Medulla oblongata (tissue), 1 donor: ENCODE data around the gene VWA8.
"Not testable (repeated sequence)": the region's sequence is repeated elsewhere in the genome, so short reads cannot be mapped to it uniquely, and the experiment has no call there.

Source experiments
- DNase-seq: peaks from one replicate; pipeline ENCODE4 v3.0.0-alpha.2; 2015; ENCODE audit errors: extremely low spot score

The VWA8 gene

DNA sequence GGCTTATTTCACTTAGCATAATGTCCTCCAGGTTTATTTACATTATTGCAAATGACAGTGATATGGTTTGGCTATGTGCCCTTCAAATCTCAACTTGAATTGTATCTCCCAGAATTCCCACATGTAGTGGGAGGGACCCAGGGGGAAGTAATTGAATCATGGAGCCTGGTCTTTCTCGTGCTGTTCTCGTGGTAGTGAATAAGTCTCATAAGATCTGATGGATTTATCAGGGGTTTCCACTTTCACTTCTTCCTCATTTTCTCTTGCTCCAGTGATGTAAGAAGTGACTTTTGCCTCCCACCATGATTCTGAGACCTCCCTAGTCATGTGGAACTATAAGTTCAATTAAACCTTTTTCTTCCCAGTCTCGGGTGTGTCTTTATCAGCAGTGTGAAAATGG, 109.6 kb downstream of the VWA8 start:
- no peak for DNase-seq

DNA sequence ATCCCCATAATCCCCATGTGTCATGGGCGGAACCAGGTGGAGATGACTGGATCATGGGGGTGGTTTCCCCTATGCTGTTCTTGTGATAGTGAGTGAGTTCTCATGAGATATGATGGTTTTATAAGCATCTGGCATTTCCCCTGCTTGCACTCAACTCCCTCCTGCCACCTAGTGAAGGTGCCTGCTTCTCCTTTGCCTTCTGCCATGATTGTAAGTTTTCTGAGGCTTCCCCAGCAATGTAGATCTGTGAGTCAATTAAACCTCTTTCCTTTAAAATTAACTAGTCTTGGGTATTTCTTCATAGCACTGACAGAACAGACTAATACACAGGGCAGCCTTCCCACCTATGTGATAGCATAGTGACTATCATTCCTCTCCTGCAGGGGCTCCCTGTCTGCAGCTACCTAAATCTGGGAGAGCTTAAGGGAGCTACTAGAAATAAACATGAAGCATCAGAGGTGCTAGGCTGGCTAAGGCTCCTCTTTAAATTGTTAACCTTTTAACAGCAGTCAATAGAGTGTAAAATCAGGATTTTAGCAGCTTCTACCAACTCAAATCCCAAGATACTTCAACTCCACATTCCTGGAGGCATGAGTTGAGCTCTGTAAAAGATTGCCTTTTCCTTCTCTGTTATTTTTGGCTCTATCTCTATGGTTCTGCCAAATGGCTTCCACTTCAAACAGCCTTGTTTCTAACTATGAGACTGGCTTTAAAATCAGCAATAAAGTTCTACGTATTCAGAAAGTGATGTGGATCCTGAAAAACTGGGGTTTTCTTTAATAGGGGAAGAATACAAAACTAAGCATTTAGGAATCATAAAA, 112.3 kb downstream of the VWA8 start:
- DNase-seq = no peak

DNA sequence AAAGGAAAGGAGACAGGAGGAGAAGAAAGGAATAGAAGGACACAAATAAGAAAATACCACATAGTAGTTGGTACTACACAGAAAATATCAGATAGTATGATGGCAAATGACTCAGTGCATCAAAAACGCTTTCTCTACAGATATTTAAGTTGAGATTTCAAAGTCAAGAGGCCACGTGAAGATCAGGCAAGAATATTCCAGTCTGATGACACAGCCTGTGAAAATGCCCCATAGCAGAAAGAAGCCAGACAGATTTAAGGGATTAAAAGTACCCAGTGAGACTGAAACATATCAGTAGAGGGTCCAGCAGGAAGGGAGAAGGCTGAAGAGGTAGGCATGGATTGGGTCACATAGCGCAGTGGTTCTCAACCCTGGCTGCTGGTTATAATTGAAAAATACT, 113.7 kb downstream of the VWA8 start:
- DNase-seq = no peak

DNA sequence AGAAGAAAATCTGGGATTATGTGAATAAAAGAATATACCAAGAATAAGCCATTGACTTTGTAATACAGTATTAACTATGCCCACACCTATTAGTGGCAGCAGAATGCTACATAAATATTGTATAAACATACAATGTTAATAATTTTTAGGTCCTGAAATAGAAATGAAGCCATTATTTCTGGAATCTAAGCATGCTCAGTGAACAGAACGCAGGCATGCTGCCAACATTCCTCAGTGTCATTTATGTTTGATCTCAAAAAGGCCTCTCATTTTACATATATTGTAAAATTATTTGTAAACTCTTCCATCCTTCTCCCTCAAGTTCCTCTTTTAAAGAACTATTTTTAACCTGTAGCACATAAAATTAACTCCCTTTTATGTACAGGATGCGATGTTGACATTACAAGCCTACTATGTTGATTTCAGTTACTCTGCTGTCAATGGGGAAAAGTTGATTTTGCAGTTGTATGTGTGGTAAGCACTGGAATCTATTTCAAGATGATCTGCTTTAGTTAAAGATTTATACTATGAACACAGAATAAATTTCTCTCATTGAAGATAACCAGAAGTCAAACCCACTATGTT, 118.8 kb downstream of the VWA8 start:
- no peak for DNase-seq

DNA sequence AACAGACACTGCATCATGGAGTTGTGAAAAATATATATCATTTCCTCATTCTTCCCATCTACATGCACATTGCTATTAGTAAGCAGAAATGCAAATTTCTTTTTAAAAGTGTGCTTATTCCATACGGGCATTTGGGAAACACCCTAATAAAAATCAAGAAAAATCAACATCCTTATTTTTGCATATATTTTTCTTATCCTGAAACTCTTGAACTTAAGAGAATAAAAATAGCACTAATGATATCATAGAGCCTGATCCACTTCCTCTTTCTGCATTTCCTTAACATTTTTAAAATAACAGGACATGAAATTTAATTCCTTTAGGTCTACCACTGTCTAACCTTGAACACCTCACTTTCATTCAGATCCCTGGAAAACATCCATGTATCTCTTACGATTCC, 123.3 kb downstream of the VWA8 start:
- DNase-seq = no peak

DNA sequence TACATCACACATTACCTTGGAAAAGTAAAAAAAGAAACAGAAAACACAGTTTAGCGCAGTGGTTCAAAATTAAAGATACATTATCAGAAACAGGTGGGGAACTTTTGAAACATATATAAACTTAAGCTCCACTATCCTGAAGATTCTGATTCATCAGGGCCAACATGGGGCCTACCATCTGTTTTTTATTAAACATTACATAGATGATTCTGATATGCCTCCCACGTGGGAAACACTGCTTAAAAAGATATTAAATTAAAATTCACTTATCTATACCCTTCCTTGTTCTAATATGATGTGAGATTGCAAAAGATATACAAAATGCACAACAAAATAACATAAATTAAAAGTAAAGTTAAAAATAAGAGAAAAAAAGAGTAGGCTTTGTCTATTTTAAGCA, 125.0 kb downstream of the VWA8 start:
- no peak for DNase-seq

DNA sequence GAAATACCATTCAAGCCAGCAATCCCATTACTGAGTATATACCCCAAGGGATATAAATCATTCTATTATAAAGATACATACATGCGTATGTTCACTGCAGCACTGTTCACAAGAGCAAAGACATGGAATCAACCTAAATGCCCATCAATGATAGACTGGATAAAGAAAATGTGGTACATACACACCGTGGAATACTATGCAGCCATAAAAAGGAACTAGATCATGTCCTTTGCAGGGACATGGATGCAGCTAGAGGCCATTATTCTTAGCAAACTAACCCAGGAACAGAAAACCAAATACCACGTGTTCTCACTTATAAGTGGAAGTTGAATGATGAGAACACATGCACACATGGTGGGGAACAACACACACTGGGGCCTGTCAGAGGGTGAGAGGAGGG, 126.2 kb downstream of the VWA8 start:
- not testable (repeated sequence) for DNase-seq

DNA sequence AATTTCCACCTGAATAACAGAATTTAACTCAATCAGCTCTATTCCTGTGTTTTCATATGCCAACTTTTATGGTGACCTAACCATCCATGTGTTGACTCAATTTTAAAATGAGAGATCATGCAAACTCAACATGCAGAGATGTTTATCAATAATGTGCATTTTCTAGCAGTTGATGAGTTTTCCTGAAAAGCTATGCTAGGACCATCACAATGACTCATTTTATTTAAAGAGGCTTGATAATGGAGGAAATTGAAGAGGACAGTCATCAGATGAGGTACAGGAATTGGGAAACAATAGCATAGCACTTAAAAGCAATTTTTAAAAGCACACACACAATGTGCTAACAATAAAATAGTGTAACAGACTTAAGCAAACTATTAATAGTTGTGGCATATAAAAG, 127.1 kb downstream of the VWA8 start:
- DNase-seq = no peak

DNA sequence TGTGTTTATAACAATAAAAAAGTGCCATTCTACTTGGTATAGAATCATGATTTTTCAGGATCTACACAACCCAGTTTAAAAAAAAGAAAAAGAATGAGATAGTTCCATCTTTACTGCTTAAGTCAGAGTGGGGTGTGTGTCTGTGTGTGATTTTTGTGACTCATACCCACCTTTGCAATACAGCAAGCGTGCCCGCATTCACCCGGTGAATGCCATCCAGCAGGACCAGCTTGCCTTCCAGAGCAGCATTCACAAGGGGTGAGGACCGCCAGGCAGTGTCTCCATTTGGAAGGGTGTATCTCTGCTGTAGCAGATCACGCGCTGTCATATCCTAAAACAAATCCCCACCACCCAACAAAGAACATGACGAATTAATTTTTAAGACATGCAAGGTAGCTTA, 127.7 kb downstream of the VWA8 start:
- no peak for DNase-seq

DNA sequence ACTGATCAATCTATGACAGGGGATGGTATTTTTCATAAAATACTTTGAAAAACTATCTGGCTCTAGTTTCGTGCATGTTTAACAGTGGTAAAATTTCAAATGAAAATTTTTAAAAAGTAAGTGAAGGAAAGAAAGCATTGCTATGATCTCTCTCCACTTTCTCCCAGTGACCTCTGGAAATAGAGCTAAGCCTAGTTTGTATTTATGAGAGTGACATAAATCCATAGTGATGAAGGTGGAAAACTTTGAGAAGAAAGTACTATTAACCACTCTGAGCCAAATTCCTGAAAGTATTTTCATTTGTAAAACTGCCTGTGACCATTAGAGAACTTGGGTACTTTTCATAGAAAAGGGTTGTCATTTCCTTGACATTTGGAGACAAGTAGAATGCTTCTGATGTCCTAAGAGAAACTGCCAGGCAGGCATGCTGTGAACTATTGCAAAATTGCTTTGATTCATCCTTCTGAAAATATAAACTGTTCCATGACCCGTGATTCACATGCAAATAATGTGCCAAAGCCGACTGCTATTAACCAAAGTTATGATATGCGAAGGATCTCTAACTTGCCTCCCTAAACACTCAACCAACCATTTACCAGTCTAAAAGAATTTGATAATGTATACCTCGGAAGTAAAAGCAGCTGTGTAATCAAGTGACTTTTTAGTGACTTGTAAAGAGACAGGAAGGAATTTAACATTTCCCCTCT, 133.2 kb downstream of the VWA8 start:
- DNase-seq = no peak

DNA sequence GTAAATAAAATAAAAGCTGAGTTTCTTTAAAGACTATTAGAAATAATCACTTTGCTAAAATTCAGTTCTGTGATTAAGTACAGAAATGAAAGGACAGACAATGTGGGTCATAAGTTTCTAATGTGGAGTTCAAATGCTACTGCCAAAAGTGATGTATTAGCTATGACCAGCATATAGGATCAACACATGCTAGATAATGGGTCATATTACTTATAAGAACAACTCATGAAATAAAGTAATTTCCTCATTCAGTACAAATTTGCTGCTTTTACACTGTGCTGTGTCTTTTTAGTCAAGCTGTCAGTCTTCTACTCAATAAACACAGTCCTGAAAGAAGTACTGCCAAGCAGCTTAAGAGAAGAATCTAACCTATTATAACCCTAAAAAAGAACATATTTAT, 135.2 kb downstream of the VWA8 start:
- DNase-seq = no peak

DNA sequence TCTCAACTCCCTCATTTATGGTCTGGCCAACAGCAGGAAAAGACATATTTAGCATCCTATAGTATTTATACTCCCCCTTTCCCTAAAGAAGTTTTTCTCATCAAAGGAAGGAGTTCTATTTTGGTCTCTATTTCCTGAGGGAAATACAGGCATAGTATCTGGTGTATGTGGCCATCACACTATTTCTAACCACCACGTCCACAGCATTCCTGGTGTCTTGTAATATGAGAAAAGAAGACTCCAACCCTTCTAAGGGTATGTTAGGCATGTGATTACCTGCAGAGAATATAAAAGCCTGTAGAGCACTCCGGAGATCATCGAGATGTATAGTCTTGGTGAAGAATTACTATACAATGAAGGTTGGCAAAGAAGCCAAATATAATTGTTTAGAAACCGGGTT, 137.4 kb downstream of the VWA8 start:
- no peak for DNase-seq

DNA sequence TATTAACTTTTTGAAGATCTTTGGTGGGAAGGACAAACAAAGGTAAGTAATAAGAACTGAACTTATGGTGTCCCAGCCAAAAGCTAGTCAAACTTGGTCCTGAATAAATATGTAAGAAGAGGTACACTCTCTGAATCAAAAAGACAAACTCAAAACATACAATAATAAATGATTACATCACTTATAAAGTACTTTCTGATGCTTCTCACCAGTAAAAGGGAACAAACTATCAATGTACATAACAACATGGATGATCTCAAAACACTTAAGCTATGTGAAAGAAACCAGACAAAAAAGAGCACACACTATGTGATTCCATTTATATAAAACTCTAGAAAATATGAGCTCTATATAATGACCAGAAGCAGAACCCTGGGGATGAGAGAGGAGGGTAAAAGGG, 138.3 kb downstream of the VWA8 start:
- no peak for DNase-seq

DNA sequence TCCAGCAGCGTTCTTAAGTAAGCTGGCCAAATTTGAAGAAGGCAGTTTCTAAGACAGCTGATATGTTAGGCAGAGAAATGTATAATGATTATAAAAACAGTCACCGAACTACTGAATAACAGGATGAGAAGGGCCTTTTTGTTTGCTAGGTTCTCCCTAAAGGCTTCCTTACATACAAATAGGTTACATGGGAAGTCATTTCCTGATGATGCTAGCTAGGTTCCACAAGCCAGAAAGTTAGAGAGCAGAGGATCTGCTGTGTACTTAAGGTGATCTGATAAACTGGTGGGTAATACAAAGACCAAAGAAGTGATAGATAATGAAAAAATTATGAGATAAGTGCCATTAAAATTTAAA, 139.7 kb downstream of the VWA8 start:
- no peak for DNase-seq

DNA sequence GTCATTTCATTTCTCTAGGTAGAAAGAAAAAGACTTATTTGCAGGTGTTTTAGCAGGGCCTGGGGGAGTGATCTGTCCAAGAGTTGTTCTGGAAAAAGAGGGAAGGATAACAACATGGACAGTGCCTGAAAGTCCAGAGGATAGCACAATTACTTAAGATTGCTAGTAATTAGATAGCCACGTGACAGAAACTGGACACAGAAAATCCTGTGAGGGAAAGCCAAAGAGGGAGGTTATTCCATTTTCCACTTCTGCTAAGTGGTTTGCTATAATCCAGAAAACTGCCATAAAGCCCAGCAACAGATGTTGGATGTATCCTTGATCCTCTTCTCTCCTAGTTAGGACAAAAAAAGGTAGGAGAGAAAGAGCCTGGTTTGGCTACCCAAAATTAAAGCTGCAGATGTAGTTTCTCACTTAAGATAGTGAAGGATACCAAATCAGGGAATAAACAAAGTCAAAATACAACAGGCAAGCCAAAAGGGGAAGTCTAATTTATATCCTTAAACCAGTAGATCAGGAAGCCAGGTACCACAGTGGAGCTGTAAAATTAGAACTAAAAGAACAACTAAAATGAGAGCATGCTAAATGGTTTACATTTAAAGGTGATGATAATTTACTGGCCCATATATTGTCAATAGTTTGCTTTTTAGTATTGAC, 140.2 kb downstream of the VWA8 start:
- DNase-seq = no peak

DNA sequence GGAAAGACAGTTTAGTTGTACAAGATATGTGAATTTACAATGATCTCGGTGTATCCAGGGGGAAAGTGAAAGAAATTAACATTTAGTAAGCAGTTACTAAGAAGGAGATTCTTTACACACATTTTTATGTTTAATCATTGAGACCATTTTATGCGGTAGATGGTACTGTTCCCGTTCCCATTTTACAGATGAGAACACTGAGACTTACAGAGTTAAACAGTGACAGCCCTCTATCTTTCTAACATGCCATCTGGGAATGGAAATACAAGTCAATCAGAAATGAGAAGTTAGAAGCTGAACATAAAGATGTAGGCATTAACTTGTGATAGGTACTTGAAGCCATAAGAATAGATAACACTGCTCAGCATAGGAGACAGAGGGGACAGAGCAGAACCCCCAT, 144.9 kb downstream of the VWA8 start:
- no peak for DNase-seq

DNA sequence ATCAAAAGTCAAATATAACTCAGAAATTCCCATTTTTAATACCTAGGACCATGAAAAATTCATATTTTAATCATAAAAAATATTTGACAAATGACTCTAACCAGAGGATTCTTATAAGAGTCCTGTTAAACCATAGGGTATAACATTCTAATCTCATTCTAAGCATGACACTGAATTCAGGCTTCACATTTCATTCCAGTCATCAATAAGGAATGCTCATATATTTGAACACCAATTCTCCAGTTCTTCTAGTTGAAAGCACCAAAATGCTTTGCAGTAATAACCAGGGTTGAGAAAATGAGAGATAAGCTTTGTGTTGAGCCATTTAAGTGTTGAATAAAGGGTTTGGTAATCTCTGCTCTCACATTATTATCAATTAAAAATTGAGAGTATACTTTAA, 147.5 kb downstream of the VWA8 start:
- no peak for DNase-seq

DNA sequence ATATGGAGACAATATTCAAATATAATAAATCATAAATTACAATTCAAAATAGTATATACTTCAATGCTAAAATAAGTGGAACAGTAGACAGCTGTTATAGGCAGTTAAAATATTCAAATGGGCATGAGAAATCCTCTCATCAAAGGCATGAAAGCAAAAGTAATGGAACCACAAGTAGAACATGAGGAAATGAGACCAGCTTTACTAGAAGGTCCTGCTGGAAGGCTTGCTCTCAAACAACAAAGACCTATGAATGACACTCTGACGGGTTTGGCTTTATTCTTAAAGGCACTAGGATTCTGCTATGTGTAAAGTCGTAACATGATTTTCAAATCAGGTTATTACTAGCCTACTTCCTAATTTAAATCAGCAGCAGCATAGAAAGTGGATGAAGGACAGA, 148.1 kb downstream of the VWA8 start:
- DNase-seq = no peak

DNA sequence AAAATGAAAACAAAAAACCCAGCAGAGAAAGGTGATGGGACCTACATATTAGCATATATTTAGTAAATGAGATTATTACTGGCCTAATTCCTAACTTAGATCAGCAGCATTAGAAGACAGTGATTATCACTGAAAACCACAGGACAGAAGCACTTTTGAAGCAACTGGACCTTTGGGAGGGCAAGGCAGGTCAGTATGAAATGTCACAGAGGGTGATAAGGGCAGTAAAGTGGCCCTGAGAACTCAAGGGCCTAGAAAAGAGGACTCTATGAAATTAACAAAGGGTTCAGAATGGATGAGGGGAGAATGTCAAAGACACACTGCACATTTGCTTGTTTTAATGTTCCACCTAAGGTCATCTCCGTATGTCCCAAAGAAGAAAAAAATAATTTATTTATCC, 148.7 kb downstream of the VWA8 start:
- DNase-seq = no peak

DNA sequence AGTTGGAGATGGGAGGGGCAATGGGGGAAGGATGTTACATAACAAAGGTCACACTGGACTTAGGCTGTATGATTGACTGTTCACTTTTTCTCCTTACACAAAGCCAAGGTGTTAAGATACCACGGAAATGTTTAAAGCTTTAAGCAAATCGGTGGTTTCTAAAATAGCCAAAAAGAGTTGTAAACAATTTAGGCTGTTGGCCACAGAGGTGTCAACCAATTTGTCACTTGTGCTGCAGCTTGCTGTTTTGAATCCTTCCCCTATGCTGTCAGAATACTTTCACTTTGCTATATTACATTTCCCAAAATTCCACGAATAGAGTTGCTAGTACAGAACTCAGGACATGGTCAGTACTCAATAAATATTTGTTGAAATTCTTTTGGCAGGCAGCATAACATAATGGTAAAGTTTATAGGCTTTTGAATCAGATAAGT, 149.3 kb downstream of the VWA8 start:
- DNase-seq = peak; percentile 4

DNA sequence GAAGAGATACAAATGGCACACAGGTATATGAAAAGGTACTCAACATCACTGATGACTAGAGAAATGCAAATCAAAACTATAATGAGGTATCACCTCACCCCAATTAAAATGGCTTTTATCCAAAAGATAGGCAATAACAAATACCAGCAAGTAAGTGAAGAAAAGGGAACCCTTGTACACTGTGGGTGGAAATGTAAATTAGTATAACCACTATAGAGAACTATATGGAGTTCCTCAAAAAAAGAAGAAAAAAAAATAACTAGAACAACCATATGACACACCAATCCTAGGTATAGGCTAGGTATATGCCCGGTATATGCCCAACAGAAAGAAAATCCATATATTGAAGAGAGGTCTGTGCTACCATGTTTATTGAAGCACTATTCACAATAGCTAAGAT, 150.9 kb downstream of the VWA8 start:
- no peak for DNase-seq

DNA sequence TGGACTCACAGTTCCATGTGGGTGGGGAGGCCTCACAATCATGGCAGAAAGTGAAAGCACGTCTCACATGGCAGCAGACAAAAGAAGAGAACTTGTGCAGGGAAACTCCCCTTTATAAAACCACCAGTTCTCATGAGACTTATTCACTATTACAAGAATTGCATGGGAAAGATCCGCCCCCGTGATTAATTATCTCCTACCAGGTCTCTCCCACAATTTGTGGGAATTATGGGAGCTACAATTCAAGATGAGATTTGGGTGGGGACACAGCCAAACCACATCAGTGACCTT, 157.5 kb downstream of the VWA8 start:
- DNase-seq = not testable (repeated sequence)
